ENCODE data around the gene MVB12B.
"Not testable (repeated sequence)": the region's sequence is repeated elsewhere in the genome, so short reads cannot be mapped to it uniquely, and the experiment has no call there.

MVB12B gene

DNA sequence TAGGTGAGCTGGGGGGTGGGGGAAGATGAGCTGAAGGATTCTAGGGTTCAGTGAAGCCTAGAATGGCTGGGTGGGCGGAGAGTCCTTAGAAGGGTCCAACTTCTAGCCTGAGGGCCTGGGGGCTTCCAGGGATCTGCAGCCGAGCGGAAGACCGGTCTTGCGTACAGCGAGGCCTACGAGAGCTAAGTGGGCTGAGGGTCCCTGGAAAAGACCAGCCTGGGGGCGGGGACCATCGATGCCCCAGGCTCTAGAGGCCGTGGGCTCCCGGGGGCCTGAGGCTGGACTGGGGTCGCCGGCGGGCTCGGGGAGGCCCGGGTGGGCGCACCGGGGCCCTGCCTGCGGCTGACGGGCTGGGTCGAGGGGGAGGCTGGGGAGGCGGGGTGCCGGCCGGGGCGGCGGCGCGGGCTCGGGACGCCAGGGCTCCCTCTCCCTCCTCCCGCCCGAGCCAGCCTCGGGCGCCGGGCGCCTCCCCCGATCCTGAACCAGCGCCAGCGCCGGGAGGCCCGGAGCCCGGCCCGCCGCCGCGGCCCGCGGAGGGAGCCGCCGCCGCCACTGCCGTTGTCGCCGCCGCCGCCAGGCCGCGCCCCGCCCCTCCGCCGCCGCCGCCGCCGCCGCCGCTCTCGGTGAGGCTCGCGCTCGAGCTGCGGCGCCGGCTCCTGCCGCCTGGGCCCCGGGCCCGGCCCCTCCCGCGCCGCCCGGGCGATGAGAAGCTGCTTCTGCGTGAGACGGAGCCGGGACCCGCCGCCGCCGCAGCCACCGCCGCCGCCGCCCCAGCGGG lies at the start of gene MVB12B:
TSS of gene MVB12B (plus strand) at position 602 of the 778 bp plus-strand sequence. CDS start at position 703, 101 bp downstream.
- no peak for DNase-seq (ENCODE audit: low spot score)

- DNase-seq (ENCODE audit: low spot score), result no peak
Observed at GRCh38 chr9:126283799-126284465, 42.7 kb upstream of the MVB12B start.

DNA sequence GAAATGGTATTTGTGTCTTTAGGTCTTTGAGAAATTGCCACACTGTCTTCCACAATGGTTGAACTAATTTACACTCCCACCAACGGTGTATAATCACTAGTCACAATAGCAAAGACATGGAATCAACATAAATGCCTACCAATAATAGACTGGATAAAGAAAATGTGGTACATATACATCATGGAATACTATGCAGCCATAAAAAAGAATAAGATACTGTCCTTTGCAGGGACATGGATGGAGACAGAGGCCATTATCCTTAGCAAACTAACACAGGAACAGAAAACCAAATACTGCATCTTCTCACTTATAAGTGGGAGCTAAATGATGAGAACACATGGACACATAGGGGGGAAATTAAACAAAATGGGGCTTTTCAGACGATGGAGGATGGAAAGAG lies 41.0 kb upstream of the MVB12B start:
- DNase-seq (ENCODE audit: low spot score), result not testable (repeated sequence)

- no peak for DNase-seq (ENCODE audit: low spot score)
Observed at GRCh38 chr9:126287166-126287866, 39.3 kb upstream of the MVB12B start.

GRCh38 chr9:126290871-126291270 lies 35.8 kb upstream of the MVB12B start:
- no peak for DNase-seq (ENCODE audit: low spot score)

DNA sequence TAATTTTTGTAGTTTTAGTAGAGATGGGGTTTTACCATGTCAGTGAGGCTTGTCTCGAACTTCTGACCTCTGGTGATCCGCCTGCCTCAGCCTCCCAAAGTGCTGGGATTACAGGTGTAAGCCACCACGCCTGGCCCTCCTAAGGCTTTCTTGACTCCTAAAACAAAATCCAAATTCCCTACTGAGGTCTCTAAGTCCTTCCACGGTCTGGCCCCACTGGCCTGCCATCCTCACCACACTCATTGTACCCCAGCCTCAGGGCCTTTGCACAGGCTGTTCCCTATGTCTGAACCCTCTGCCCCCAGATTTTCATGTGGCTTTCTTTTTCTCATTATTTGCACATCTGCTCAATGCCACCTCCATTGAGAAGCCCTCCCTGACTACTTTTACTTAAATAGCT lies 34.7 kb upstream of the MVB12B start:
- DNase-seq (ENCODE audit: low spot score), result no peak

- no peak for DNase-seq (ENCODE audit: low spot score)
Observed at GRCh38 chr9:126292736-126293521, 33.7 kb upstream of the MVB12B start.

GRCh38 chr9:126293522-126293889 lies 33.1 kb upstream of the MVB12B start:
- DNase-seq (ENCODE audit: low spot score), result no peak

- no peak for DNase-seq (ENCODE audit: low spot score)
Observed at GRCh38 chr9:126294331-126295081, 32.1 kb upstream of the MVB12B start.

- no peak for DNase-seq (ENCODE audit: low spot score)
Observed at GRCh38 chr9:126295082-126295477, 31.5 kb upstream of the MVB12B start.

GRCh38 chr9:126295516-126295915 lies 31.1 kb upstream of the MVB12B start:
- no peak for DNase-seq (ENCODE audit: low spot score)

DNA sequence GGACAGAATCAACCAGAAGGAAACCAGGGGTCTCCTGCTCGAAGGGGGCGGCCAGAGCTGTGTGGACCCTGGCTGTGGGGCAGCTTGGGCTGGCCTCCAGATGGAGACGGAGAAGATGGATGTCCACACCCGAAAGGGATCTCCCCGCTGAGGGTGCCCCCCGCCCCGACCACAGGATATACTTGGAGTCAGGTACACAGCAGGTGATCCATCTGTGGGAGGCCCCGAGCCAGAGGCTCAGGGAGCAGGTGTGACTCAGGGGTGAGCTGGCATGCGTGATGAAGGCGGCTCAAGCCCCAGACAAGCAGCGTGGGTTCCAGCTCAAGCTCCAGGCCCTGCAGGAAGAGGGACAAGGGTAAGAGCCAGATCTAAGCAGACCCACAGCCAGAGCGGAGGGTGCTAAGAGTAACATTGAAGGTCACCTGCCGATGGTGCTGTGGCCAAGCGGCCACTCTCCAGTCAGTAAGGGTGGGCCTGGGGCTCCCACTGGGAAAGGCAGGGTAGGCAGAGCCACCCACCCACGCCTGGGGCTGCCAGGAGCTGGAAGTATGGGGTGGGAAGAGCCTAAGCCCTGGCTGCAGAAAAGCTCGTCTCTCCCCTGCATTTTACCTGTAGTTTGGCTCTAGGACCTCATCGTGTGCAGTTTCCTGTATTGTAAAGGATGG lies 30.6 kb upstream of the MVB12B start:
- no peak for DNase-seq (ENCODE audit: low spot score)

DNA sequence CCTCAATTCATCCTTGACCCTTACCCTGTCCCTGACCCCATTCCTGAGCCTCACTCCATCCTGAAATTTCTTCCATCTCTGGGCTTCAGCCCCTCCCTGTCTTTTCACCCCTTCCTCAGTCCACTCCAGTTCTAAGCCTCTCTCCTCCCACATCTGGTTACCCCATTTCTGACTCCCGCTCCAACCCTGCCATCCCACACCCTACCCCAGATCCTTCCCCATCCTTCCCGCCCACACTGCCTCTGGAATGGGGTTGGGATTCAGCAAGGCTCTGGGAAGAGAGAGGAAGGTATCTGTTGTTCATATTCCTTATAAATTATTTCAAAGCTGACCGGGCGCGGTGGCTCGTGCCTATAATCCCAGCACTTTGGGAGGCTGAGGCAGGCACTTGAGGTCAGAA lies 29.9 kb upstream of the MVB12B start:
- DNase-seq (ENCODE audit: low spot score), result no peak

- DNase-seq (ENCODE audit: low spot score), result no peak
Observed at GRCh38 chr9:126297661-126298060, 29.0 kb upstream of the MVB12B start.

DNA sequence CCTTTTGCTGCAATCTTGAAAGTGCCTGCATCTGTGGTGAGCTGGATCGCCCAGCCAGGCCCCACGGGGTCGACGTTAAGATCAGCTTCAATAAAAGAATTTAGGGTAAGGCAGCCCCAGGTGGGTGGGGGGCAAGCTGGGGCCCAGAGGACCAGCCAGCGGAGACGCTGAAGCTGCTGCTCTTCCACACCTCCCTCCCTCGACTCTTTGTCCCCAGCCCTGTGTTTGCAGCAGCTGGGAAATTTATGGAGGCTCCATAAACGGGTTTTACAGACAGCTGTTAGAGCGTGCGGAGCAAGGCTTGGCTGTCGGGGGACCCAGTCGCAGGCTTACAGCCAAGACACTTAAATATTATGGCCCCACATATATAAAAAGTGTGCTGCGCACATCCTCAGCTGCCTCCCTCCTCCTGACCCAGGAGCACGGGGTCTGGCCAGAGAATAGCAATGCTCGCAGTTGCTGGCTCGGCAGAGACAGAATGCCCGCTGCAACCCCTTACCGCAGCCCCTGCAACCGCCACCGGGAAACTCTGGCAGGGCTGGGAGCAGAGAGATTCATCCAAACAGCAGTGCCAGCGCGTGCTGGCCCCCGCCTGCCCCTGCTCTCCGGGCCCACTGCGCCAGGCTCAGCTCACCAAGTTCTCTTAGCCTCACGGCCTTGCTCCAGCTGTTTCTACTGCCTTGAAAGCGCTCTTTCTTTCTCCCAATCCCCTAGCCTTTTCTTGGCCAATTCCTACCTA lies 28.4 kb upstream of the MVB12B start:
- no peak for DNase-seq (ENCODE audit: low spot score)

DNA sequence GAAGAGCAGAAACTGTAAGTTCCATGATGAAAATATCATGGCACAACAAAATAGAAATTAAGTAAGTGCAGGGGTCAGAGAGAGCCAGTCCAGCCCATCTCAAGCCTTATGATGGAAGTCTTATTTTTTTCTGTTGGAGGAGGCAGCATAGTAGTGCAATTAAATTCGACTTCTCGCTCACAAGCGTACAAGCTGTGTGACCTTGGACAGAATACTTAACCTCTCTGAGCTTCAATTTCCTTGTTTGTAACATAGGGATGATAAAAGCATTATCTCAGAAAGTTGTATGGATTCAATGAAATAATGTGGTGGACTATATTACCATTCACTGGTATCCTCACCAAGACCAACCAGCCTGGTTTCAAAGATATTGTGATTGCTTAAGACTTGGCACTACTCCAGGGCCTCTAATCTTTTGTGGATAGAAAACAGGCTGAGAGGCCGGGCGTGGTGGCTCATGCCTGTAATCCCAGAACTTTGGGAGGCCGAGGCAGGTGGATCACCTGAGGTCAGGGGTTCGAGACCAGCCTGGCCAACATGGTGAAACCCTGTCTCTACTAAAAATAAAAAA lies 26.8 kb upstream of the MVB12B start:
- no peak for DNase-seq (ENCODE audit: low spot score)

GRCh38 chr9:126301196-126301595 lies 25.4 kb upstream of the MVB12B start:
- DNase-seq (ENCODE audit: low spot score), result no peak

GRCh38 chr9:126301985-126302603 lies 24.5 kb upstream of the MVB12B start:
- DNase-seq (ENCODE audit: low spot score), result peak; percentile 81

- no peak for DNase-seq (ENCODE audit: low spot score)
Observed at GRCh38 chr9:126302730-126303129, 23.9 kb upstream of the MVB12B start.
